GM12878 (cell line): Measurements from ENCODE around the gene FAM193A. TPM values are rescaled to one million over a fixed set of nuclear protein-coding genes. Genes with fewer than 3 reads are reported as not detected.

Source experiments
- ATAC-seq: fragments of 200-7000 bp; cut with Tn5 transposase; 3 replicates; pipeline ENCODE4 v1.9.1; 2020; ENCODE audit warnings: mild to moderate bottlenecking, moderate library complexity
- BruUV-seq: library from RNA; stranded (reverse); fragments of 400-500 nt; replicated peaks from 2 replicates; lab custom pipeline; 2021; lab: Mats Ljungman, UMichigan
- CTCF ChIA-PET: fragments of 300-600 bp; sonication (Branson Sonifier 250); formaldehyde crosslinking; extraction: SDS; loops from one replicate; lab custom pipeline; 2021; ENCODE audit warnings: inconsistent platforms; lab: Yijun Ruan, JAX
- POLR2A ChIA-PET: fragments of 350-600 bp; formaldehyde crosslinking; extraction: SDS; loops from one replicate; lab custom pipeline; 2021; ENCODE audit warnings: inconsistent platforms; lab: Charles Lee
- RAD21 ChIA-PET: fragments of 300-600 bp; sonication (Branson Sonifier 250); formaldehyde crosslinking; loops from one replicate; lab custom pipeline; 2023; ENCODE audit warnings: antibody characterized with exemption; ENCODE audit not compliant: unreplicated experiment; lab: Charles Lee
- SMC1A ChIA-PET: fragments of 300-600 bp; sonication (Branson Sonifier 250); formaldehyde crosslinking; loops from one replicate; lab custom pipeline; 2023; ENCODE audit not compliant: unreplicated experiment, uncharacterized antibody; lab: Charles Lee
- DNase-seq: peaks from one replicate; pipeline ENCODE4 v3.0.0-alpha.2; 2011; ENCODE audit warnings: low read depth, low spot score
- FAIRE-seq: peaks from 3 replicates; lab custom pipeline; 2011; peaks lifted over from hg19 to GRCh38; lab: Jason Lieb, UNC
- H2AFZ ChIP-seq: 2 replicates; pipeline ENCODE4 v1.6.0; 2011; ENCODE audit warnings: low read depth, low read length, control low read depth; ENCODE audit not compliant: control insufficient read depth
- H3K27ac ChIP-seq: 2 replicates; pipeline ENCODE4 v1.5.1; 2011; ENCODE audit warnings: control low read depth; ENCODE audit not compliant: control insufficient read depth, insufficient read depth
- H3K27me3 ChIP-seq, 2 experiments: replicated peaks in 1 of 2; 2 replicates each; pipeline versions ENCODE4 v1.6.0 to v1.6.1; 2011; ENCODE audit warnings: low read length in 1 of 2; ENCODE audit not compliant: control insufficient read depth in 2 of 2, insufficient read depth in 2 of 2
- H3K36me3 ChIP-seq, 2 experiments: 2 replicates each; pipeline ENCODE4 v1.5.1; 2011; ENCODE audit warnings: low read length in 1 of 2; ENCODE audit not compliant: control insufficient read depth in 2 of 2, insufficient read depth in 2 of 2
- H3K4me1 ChIP-seq: 2 replicates; pipeline ENCODE4 v1.6.1; 2011; ENCODE audit warnings: mild to moderate bottlenecking, low read length, moderate library complexity, mixed read lengths; ENCODE audit not compliant: control insufficient read depth, insufficient read depth
- H3K4me2 ChIP-seq: 2 replicates; pipeline ENCODE4 v1.6.0; 2011; ENCODE audit warnings: control low read depth; ENCODE audit not compliant: control insufficient read depth, insufficient read depth
- H3K4me3 ChIP-seq: fragments of 200-600 bp; sonication (generic); 2 replicates; pipeline ENCODE4 v1.5.1; 2016
- H3K79me2 ChIP-seq: 2 replicates; pipeline ENCODE4 v1.6.0; 2011; ENCODE audit warnings: low read length; ENCODE audit not compliant: control insufficient read depth, insufficient read depth
- H3K9ac ChIP-seq: 2 replicates; pipeline ENCODE4 v1.8.0; 2011; ENCODE audit warnings: low read length, control low read depth, mixed read lengths; ENCODE audit not compliant: control insufficient read depth, insufficient read depth
- H3K9me3 ChIP-seq: replicated peaks from 3 replicates; pipeline ENCODE4 v1.5.1; 2011; ENCODE audit warnings: mild to moderate bottlenecking, low read length; ENCODE audit not compliant: control insufficient read depth, insufficient read depth
- H4K20me1 ChIP-seq: 2 replicates; pipeline ENCODE4 v1.6.0; 2011; ENCODE audit not compliant: control insufficient read depth, insufficient read depth
- BACH1 ChIP-seq: fragments of 450-650 bp; IDR thresholded peaks from 2 replicates; pipeline ENCODE4 v1.6.1; 2017; ENCODE audit warnings: mild to moderate bottlenecking, borderline replicate concordance
- CREB1 ChIP-seq: IDR thresholded peaks from 2 replicates; pipeline ENCODE4 v1.6.1; 2012; ENCODE audit warnings: low read depth, mild to moderate bottlenecking, inconsistent platforms
- EP300 ChIP-seq, 2 experiments: fragments of 150-350 bp in 1 of 2; IDR thresholded peaks; 2 replicates each; pipeline ENCODE4 v1.6.1; 2011 to 2012; ENCODE audit warnings: low read depth in 2 of 2, low read length in 2 of 2, borderline replicate concordance in 1 of 2, improper control_type of control experiment in 1 of 2, inconsistent platforms in 1 of 2; ENCODE audit not compliant: control insufficient read depth in 1 of 2
- ESRRA ChIP-seq: IDR thresholded peaks from 2 replicates; pipeline ENCODE4 v1.6.1; 2012; ENCODE audit warnings: mild to moderate bottlenecking, low read length, improper control_type of control experiment
- HDAC2 ChIP-seq: fragments of 200-600 bp; sonication (generic); IDR thresholded peaks from 2 replicates; pipeline ENCODE4 v1.6.1; 2017
- NR2C2 ChIP-seq: IDR thresholded peaks from 2 replicates; pipeline ENCODE4 v1.6.1; 2011; ENCODE audit warnings: borderline replicate concordance, low read depth; ENCODE audit not compliant: control insufficient read depth, insufficient read length
- PML ChIP-seq: IDR thresholded peaks from 2 replicates; pipeline ENCODE4 v1.6.1; 2012; ENCODE audit warnings: low read length, inconsistent platforms
- POLR2A ChIP-seq: IDR thresholded peaks from 2 replicates; pipeline ENCODE4 v1.6.1; 2011; ENCODE audit warnings: low read depth, mild to moderate bottlenecking, low read length
- WGBS: methylation state at CpG from one replicate; pipeline ENCODE4 v1.1.6; 2016; ENCODE audit warnings: low lambda C conversion rate; ENCODE audit not compliant: insufficient replicate concordance, insufficient coverage; ENCODE audit errors: missing lambda C conversion rate; 5-methylcytosine and 5-hydroxymethylcytosine counted together
- in situ Hi-C: fragments of 300-500 bp; cut with MboI; formaldehyde crosslinking; loops from 9 replicates; pipeline ENCODE4 v1.14.3; 2018; ENCODE audit warnings: mixed read lengths
- intact Hi-C: fragments of 100-400 bp; cut with micrococcal nuclease; formaldehyde crosslinking; loops from one replicate; pipeline ENCODE4 v1.14.2; 2022; ENCODE audit not compliant: unreplicated experiment
- polyA plus RNA-seq, 11 experiments: library from polyadenylated mRNA; depleted of rRNA in 4 of 11; unstranded in 6 of 11; stranded (reverse) in 5 of 11; fragments of >200 nt; fragmentation: Nextera tagmentation in 4 of 11; fragmentation: Illumina TruSeq in 1 of 11; extraction: Ambion mirVana in 4 of 11; extraction: Trizol in 1 of 11; gene quantifications; 1 replicate in 1 of 11; 2 replicates in 10 of 11; pipeline versions ENCODE4 v1.2.1 to v1.2.3, GENCODE V29; 2011 to 2016; ENCODE audit warnings: inconsistent platforms in 2 of 11, missing spikeins in 2 of 11, low read depth in 1 of 11
- total RNA-seq, 4 experiments: library from RNA; depleted of rRNA in 3 of 4; stranded (reverse); fragments of >200 nt in 3 of 4; fragmentation: Illumina TruSeq in 1 of 4; extraction: Trizol in 1 of 4; gene quantifications; 2 replicates each; pipeline versions ENCODE4 v1.2.1 to v1.2.3, GENCODE V29; 2013 to 2021
- TF ChIP-seq, protein P1 (sequence below): IDR thresholded peaks from 2 replicates; pipeline ENCODE4 v1.6.1; 2012; ENCODE audit warnings: mild to moderate bottlenecking, low read depth, low read length
- TF ChIP-seq, protein P2 (sequence below): IDR thresholded peaks from 2 replicates; pipeline ENCODE4 v1.6.1; 2012; ENCODE audit warnings: low read depth, low read length, improper control_type of control experiment

FAM193A gene
- total and polyA plus RNA-seq, 10 of the 15 experiments (the other 5 are each of a cell fraction or from before 2014, with no cell fraction given): 0.52 to 23.3 (median 7.4) TPM

DNA sequence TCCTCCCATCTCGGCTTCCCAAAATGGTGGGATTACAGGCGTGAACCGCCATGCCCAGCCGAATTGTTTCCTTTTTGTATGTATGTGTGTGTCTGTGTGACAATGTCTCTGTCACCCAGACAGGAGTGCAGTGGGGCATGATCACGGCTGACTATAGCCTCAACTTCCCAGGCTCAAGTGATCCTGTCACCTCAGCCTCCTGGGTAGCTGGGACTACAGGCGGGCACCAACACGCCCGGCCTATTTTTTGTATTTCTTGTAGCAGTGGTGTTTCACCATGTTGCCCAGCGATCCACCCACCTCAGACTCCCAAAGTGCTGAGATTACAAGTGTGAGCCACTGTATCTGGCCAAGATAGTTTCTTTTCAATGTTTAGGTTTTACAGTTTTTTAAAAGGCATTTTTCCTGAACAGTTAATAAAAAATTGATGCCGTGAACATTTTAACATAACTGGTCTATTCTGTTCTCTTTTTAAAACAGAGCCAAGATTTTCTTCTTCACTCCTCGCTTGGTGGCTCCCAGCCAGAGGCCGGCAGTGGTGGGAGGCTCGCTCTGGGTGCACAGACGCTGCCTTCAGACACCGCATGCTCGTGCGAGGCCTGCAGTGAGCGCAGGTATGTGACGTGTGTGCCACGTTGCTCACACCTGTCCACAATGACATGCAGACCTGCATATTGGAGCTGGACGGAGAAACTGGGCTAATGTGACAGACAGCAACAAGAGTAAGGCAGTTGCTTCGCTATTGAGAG, 88.5 kb downstream of the FAM193A start:
- no peak for DNase-seq
- H3K9me3 ChIP-seq: no peaks in the 10 kb centered on the region
- in situ Hi-C loops (no loop called here), intact Hi-C loops (no loop called here)
- no peak for TF ChIP-seq NR2C2
- no peak for TF ChIP-seq CREB1
- no peak for TF ChIP-seq HDAC2
- TF ChIP-seq BACH1: no peak
- H3K4me1 ChIP-seq: no peaks in the 10 kb centered on the region
- CTCF ChIA-PET: no interaction called here
- H3K36me3 ChIP-seq: peaks cover 4 to 15% of the 10 kb centered on the region in 2 experiments; a peak in 3 of 4 replicates
- H4K20me1 ChIP-seq: peaks cover 3% of the 10 kb centered on the region; the same call in 1 of the 2 replicates
- H3K9ac ChIP-seq: no peak overlapping the region
- no peak for ATAC-seq
- H3K27ac ChIP-seq: no peak overlapping the region
- FAIRE-seq: no peak
- H3K4me2 ChIP-seq: no peak overlapping the region
- BruUV-seq: no TSS peak
- H3K79me2 ChIP-seq: peaks cover 22% of the 10 kb centered on the region
- POLR2A ChIA-PET: interaction anchor here (0.6 kb wide), 1 partner anchor 114 kb away, joined by 7 read pairs; no protein-coding TSS in a partner anchor
- H3K4me3 ChIP-seq: no peak overlapping the region
- H3K27me3 ChIP-seq: no peaks in the 10 kb centered on the region
- H2AFZ ChIP-seq: no peak overlapping the region
- WGBS: 92% methylated on average over 22 of the region's 22 CpGs
- RAD21 ChIA-PET: interaction anchor here (0.6 to 0.9 kb wide), 2 partner anchors 114 to 161 kb away, joined by 3 read pairs; no protein-coding TSS in a partner anchor
- SMC1A ChIA-PET: interaction anchor here (0.6 kb wide), 1 partner anchor 37 kb away, joined by 3 read pairs; no protein-coding TSS in a partner anchor

DNA sequence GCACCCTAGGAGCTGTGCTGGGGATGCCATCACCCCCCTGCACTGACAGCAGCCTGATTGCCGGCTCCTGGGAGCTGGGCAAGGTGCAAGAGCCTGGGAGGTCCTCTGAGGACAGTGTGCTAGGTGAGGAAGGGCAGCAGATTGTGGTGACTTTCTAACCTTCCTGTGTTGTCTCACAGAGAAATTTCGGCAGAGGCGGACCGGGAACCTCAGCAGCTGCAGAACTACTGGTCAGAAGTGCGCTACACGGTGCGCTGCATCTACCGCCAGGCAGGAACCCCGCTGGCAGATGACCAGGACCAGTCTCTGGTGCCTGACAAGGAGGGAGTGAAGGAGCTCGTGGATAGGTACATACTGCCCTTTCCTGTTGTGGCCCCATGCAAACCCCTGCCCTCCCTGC, 89.8 kb downstream of the FAM193A start:
- 91% methylated on average over 8 of the region's 10 CpGs for WGBS
- H2AFZ ChIP-seq: no peak overlapping the region
- no peak overlapping the region for H3K4me2 ChIP-seq
- BruUV-seq: no TSS peak
- RAD21 ChIA-PET: no interaction called here
- DNase-seq (no peak), ATAC-seq (no peak), FAIRE-seq (no peak)
- H3K79me2 ChIP-seq: peaks cover 19% of the 10 kb centered on the region
- POLR2A ChIA-PET: no interaction called here
- no peak overlapping the region for H3K9ac ChIP-seq
- CTCF ChIA-PET: no interaction called here
- no peak overlapping the region for H3K27ac ChIP-seq
- H3K27me3 ChIP-seq: no peaks in the 10 kb centered on the region
- intact Hi-C loops (no loop called here), in situ Hi-C loops (no loop called here)
- SMC1A ChIA-PET: no interaction called here
- H4K20me1 ChIP-seq: peaks cover 3% of the 10 kb centered on the region; the same call in 1 of the 2 replicates
- H3K4me1 ChIP-seq: no peaks in the 10 kb centered on the region
- H3K4me3 ChIP-seq: no peak overlapping the region
- H3K36me3 ChIP-seq: peaks cover 13 to 23% of the 10 kb centered on the region in 2 experiments
- H3K9me3 ChIP-seq: no peaks in the 10 kb centered on the region
- TF ChIP-seq EP300 (IDR thresholded peaks at IDR 0.05; ENCODE audit: borderline replicate concordance in 1 of 2, control insufficient read depth in 1 of 2, low read depth in 2 of 2, low read length in 2 of 2): no peak
- TF ChIP-seq POLR2A: no peak
- TF ChIP-seq PML: no peak
- TF ChIP-seq ESRRA: no peak
- TF ChIP-seq, protein P1, sequence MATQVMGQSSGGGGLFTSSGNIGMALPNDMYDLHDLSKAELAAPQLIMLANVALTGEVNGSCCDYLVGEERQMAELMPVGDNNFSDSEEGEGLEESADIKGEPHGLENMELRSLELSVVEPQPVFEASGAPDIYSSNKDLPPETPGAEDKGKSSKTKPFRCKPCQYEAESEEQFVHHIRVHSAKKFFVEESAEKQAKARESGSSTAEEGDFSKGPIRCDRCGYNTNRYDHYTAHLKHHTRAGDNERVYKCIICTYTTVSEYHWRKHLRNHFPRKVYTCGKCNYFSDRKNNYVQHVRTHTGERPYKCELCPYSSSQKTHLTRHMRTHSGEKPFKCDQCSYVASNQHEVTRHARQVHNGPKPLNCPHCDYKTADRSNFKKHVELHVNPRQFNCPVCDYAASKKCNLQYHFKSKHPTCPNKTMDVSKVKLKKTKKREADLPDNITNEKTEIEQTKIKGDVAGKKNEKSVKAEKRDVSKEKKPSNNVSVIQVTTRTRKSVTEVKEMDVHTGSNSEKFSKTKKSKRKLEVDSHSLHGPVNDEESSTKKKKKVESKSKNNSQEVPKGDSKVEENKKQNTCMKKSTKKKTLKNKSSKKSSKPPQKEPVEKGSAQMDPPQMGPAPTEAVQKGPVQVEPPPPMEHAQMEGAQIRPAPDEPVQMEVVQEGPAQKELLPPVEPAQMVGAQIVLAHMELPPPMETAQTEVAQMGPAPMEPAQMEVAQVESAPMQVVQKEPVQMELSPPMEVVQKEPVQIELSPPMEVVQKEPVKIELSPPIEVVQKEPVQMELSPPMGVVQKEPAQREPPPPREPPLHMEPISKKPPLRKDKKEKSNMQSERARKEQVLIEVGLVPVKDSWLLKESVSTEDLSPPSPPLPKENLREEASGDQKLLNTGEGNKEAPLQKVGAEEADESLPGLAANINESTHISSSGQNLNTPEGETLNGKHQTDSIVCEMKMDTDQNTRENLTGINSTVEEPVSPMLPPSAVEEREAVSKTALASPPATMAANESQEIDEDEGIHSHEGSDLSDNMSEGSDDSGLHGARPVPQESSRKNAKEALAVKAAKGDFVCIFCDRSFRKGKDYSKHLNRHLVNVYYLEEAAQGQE: no peak
- TF ChIP-seq, protein P2, sequence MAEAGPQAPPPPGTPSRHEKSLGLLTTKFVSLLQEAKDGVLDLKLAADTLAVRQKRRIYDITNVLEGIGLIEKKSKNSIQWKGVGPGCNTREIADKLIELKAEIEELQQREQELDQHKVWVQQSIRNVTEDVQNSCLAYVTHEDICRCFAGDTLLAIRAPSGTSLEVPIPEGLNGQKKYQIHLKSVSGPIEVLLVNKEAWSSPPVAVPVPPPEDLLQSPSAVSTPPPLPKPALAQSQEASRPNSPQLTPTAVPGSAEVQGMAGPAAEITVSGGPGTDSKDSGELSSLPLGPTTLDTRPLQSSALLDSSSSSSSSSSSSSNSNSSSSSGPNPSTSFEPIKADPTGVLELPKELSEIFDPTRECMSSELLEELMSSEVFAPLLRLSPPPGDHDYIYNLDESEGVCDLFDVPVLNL: no peak
